Liver (tissue), 9 donors: ENCODE results near the gene TCAP. TPM values are rescaled to one million over a fixed set of nuclear protein-coding genes. Genes with fewer than 3 reads are reported as not detected.
A peak's percentile ranks its signal among the peaks of the same experiment; 100 is the strongest.

ENCODE experiments used
- DNase-seq: peaks from one replicate; pipeline ENCODE4 v3.0.0-alpha.2; 2017; ENCODE audit warnings: low spot score
- H3K27ac ChIP-seq, 2 donors: one replicate each; pipeline ENCODE4 v1.7.0; 2013; ENCODE audit warnings: inconsistent platforms in 2 of 2, low read length in 2 of 2, control low read depth in 1 of 2, low read depth in 1 of 2, mild to moderate bottlenecking in 1 of 2
- H3K27me3 ChIP-seq, 4 donors: one replicate each; pipeline versions ENCODE4 v1.6.1 to v1.7.0; 2013; ENCODE audit warnings: low read length in 3 of 4, inconsistent platforms in 1 of 4, mild to moderate bottlenecking in 1 of 4, moderate library complexity in 1 of 4; ENCODE audit not compliant: control insufficient read depth in 4 of 4, insufficient read depth in 4 of 4
- H3K36me3 ChIP-seq, 4 donors: one replicate each; pipeline versions ENCODE4 v1.6.1 to v1.7.0; 2013; ENCODE audit warnings: low read length in 3 of 4, mild to moderate bottlenecking in 3 of 4, low read depth in 1 of 4, moderate library complexity in 1 of 4; ENCODE audit not compliant: control insufficient read depth in 4 of 4, insufficient read depth in 3 of 4
- H3K4me1 ChIP-seq, 4 donors: one replicate each; pipeline versions ENCODE4 v1.6.1 to v1.7.0; 2013; ENCODE audit warnings: low read length in 3 of 4, mild to moderate bottlenecking in 3 of 4, moderate library complexity in 1 of 4; ENCODE audit not compliant: control insufficient read depth in 4 of 4, insufficient read depth in 4 of 4
- H3K4me3 ChIP-seq, 3 donors: one replicate each; pipeline versions ENCODE4 v1.6.1 to v1.7.0; 2013; ENCODE audit warnings: low read length in 3 of 3, control low read depth in 1 of 3, low read depth in 1 of 3, mild to moderate bottlenecking in 1 of 3
- H3K9ac ChIP-seq, 2 donors: one replicate each; pipeline ENCODE4 v1.7.0; 2013; ENCODE audit warnings: low read length in 2 of 2, mild to moderate bottlenecking in 2 of 2, moderate library complexity in 2 of 2, control low read depth in 1 of 2, low read depth in 1 of 2
- H3K9me3 ChIP-seq, 4 donors: one replicate each; pipeline versions ENCODE4 v1.6.1 to v1.7.0; 2013; ENCODE audit warnings: low read length in 3 of 4; ENCODE audit not compliant: control insufficient read depth in 4 of 4
- EGR1 ChIP-seq, 2 donors: IDR thresholded peaks; 2 replicates each; pipeline ENCODE4 v1.6.1; 2016 to 2018; ENCODE audit warnings: antibody characterized with exemption in 2 of 2, low read depth in 2 of 2
- FOXA1 ChIP-seq: IDR thresholded peaks from 2 replicates; pipeline ENCODE4 v1.6.1; 2016; ENCODE audit warnings: antibody characterized with exemption
- FOXA2 ChIP-seq: IDR thresholded peaks from 2 replicates; pipeline ENCODE4 v1.6.1; 2016; ENCODE audit warnings: antibody characterized with exemption
- GABPA ChIP-seq, 2 donors: IDR thresholded peaks in 1 of 2; conservative IDR thresholded peaks in 1 of 2; 2 replicates each; pipeline ENCODE4 v1.6.1; 2016; ENCODE audit warnings: antibody characterized with exemption in 2 of 2, mild to moderate bottlenecking in 1 of 2, moderate library complexity in 1 of 2
- HNF4A ChIP-seq, 2 donors: conservative IDR thresholded peaks; 2 replicates each; pipeline ENCODE4 v1.6.1; 2016; ENCODE audit warnings: antibody characterized with exemption in 2 of 2, mild to moderate bottlenecking in 2 of 2
- HNF4G ChIP-seq: IDR thresholded peaks from 2 replicates; pipeline ENCODE4 v1.6.1; 2016; ENCODE audit warnings: antibody characterized with exemption
- JUND ChIP-seq, 2 donors: IDR thresholded peaks; 2 replicates each; pipeline ENCODE4 v1.6.1; 2016; ENCODE audit warnings: antibody characterized with exemption in 2 of 2
- NR2F2 ChIP-seq: IDR thresholded peaks from 2 replicates; pipeline ENCODE4 v1.6.1; 2016; ENCODE audit warnings: antibody characterized with exemption
- RAD21 ChIP-seq, 2 donors: IDR thresholded peaks; 2 replicates each; pipeline ENCODE4 v1.6.1; 2016; ENCODE audit warnings: antibody characterized with exemption in 2 of 2, mild to moderate bottlenecking in 2 of 2
- RXRA ChIP-seq, 2 donors: IDR thresholded peaks; 2 replicates each; pipeline ENCODE4 v1.6.1; 2017 to 2018; ENCODE audit warnings: antibody characterized with exemption in 2 of 2, mild to moderate bottlenecking in 1 of 2
- SP1 ChIP-seq: IDR thresholded peaks from 2 replicates; pipeline ENCODE4 v1.6.1; 2018; ENCODE audit warnings: antibody characterized with exemption, mild to moderate bottlenecking
- TAF1 ChIP-seq: conservative IDR thresholded peaks from 2 replicates; pipeline ENCODE4 v1.6.1; 2016; ENCODE audit warnings: antibody characterized with exemption, mild to moderate bottlenecking
- YY1 ChIP-seq: IDR thresholded peaks from 2 replicates; pipeline ENCODE4 v1.6.1; 2016; ENCODE audit warnings: antibody characterized with exemption, mild to moderate bottlenecking
- WGBS: extraction: QIAGEN DNeasy Blood & Tissue Kit; methylation state at CpG from one replicate; pipeline ENCODE4 v1.1.7; 2013; 5-methylcytosine and 5-hydroxymethylcytosine counted together
- polyA plus RNA-seq, 2 donors: library from polyadenylated mRNA; stranded (reverse) in 1 of 2; unstranded in 1 of 2; fragments of 200-250 nt in 1 of 2; fragments of >200 nt in 1 of 2; fragmentation: Nextera tagmentation in 1 of 2; extraction: Ambion mirVana in 1 of 2; gene quantifications; one replicate each; pipeline versions ENCODE4 v1.2.1 to v1.2.3, GENCODE V29; 2013 to 2015
- total RNA-seq, 2 donors: library from RNA; depleted of rRNA; stranded (reverse); fragments of >200 nt; gene quantifications; one replicate each; pipeline ENCODE4 v1.2.3, GENCODE V29; 2014
- TF ChIP-seq, protein P1 (sequence below): fragments of 150-350 bp; IDR thresholded peaks from 2 replicates; pipeline ENCODE4 v1.5.1; 2017; ENCODE audit warnings: improper control_type of control experiment, low read depth, low read length; ENCODE audit not compliant: missing input control
- TF ChIP-seq, protein P2 (sequence below): IDR thresholded peaks from 2 replicates; pipeline ENCODE4 v1.6.1; 2016; ENCODE audit warnings: antibody characterized with exemption, mild to moderate bottlenecking
- TF ChIP-seq, protein P3 (sequence below): IDR thresholded peaks from 2 replicates; pipeline ENCODE4 v1.6.1; 2016; ENCODE audit warnings: antibody characterized with exemption
- TF ChIP-seq, protein P4 (sequence below): IDR thresholded peaks from 2 replicates; pipeline ENCODE4 v1.6.1; 2016; ENCODE audit warnings: antibody characterized with exemption
- TF ChIP-seq, protein P5 (sequence below): IDR thresholded peaks from 2 replicates; pipeline ENCODE4 v1.6.1; 2016; ENCODE audit warnings: antibody characterized with exemption
- donor health status: healthy.
- donor health status: healthy.
- donor health status: healthy.
- donor health status: healthy.
- donor health status: healthy.

The TCAP gene
- total and polyA plus RNA-seq, 4 donors = 0.14 to 0.67 (median 0.22) TPM; not detected in 1

DNA sequence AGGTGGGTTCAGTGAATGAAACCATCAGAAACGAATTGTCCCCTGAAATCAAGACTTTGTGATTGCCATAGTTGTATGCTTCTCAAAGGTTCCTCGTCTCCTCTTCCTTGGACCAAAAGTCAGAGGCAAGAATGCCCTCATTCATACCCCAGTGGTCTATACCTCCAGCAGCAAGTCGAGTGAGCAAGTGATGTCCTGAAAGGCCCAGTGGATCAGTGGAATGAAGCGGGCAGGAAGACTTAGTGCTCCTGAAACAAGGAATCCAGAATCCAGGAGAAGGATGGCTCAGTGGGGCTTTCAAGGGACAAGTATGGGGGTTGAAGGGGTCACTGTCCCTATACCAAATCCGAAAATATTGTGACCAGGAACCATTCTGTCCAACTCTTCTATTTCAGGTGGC is 29.4 kb downstream of the TCAP start:
- DNase-seq = no peak
- no peak overlapping the region for H3K4me3 ChIP-seq
- H3K27ac ChIP-seq = peak overlapping the region in 1 of 2 donors; percentile 66

More for the DNA sequence above, 29.4 kb downstream of the TCAP start:
- H3K27me3 ChIP-seq = no peaks in the 10 kb centered on the region
- H3K36me3 ChIP-seq = peaks cover 0 to 2% (median 0%) of the 10 kb centered on the region in 4 donors
- 92% methylated on average over 5 of the region's 5 CpGs for WGBS
- H3K9me3 ChIP-seq = no peaks in the 10 kb centered on the region
- peaks cover 9 to 33% (median 21%) of the 10 kb centered on the region in 4 donors for H3K4me1 ChIP-seq
- no peak overlapping the region for H3K9ac ChIP-seq
- TF ChIP-seq JUND (IDR thresholded peaks at IDR 0.05) (no peak), RXRA (IDR thresholded peaks at IDR 0.05) (no peak), YY1 (no peak), FOXA1 (no peak), RAD21 (IDR thresholded peaks at IDR 0.05) (no peak), GABPA (IDR thresholded peaks at IDR 0.05 in 1 of 2, conservative IDR thresholded peaks at IDR 0.05 in 1 of 2) (no peak), HNF4G (no peak), TAF1 (no peak), EGR1 (IDR thresholded peaks at IDR 0.05; ENCODE audit: low read depth in 2 of 2) (no peak), HNF4A (conservative IDR thresholded peaks at IDR 0.05) (no peak), SP1 (no peak), FOXA2 (no peak), NR2F2 (no peak)
- TF ChIP-seq, protein P1, sequence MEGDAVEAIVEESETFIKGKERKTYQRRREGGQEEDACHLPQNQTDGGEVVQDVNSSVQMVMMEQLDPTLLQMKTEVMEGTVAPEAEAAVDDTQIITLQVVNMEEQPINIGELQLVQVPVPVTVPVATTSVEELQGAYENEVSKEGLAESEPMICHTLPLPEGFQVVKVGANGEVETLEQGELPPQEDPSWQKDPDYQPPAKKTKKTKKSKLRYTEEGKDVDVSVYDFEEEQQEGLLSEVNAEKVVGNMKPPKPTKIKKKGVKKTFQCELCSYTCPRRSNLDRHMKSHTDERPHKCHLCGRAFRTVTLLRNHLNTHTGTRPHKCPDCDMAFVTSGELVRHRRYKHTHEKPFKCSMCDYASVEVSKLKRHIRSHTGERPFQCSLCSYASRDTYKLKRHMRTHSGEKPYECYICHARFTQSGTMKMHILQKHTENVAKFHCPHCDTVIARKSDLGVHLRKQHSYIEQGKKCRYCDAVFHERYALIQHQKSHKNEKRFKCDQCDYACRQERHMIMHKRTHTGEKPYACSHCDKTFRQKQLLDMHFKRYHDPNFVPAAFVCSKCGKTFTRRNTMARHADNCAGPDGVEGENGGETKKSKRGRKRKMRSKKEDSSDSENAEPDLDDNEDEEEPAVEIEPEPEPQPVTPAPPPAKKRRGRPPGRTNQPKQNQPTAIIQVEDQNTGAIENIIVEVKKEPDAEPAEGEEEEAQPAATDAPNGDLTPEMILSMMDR = no peak
- TF ChIP-seq, protein P2, sequence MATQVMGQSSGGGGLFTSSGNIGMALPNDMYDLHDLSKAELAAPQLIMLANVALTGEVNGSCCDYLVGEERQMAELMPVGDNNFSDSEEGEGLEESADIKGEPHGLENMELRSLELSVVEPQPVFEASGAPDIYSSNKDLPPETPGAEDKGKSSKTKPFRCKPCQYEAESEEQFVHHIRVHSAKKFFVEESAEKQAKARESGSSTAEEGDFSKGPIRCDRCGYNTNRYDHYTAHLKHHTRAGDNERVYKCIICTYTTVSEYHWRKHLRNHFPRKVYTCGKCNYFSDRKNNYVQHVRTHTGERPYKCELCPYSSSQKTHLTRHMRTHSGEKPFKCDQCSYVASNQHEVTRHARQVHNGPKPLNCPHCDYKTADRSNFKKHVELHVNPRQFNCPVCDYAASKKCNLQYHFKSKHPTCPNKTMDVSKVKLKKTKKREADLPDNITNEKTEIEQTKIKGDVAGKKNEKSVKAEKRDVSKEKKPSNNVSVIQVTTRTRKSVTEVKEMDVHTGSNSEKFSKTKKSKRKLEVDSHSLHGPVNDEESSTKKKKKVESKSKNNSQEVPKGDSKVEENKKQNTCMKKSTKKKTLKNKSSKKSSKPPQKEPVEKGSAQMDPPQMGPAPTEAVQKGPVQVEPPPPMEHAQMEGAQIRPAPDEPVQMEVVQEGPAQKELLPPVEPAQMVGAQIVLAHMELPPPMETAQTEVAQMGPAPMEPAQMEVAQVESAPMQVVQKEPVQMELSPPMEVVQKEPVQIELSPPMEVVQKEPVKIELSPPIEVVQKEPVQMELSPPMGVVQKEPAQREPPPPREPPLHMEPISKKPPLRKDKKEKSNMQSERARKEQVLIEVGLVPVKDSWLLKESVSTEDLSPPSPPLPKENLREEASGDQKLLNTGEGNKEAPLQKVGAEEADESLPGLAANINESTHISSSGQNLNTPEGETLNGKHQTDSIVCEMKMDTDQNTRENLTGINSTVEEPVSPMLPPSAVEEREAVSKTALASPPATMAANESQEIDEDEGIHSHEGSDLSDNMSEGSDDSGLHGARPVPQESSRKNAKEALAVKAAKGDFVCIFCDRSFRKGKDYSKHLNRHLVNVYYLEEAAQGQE = no peak
- TF ChIP-seq, protein P3, sequence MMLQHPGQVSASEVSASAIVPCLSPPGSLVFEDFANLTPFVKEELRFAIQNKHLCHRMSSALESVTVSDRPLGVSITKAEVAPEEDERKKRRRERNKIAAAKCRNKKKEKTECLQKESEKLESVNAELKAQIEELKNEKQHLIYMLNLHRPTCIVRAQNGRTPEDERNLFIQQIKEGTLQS = no peak
- TF ChIP-seq, protein P4, sequence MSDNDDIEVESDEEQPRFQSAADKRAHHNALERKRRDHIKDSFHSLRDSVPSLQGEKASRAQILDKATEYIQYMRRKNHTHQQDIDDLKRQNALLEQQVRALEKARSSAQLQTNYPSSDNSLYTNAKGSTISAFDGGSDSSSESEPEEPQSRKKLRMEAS = no peak
- TF ChIP-seq, protein P5, sequence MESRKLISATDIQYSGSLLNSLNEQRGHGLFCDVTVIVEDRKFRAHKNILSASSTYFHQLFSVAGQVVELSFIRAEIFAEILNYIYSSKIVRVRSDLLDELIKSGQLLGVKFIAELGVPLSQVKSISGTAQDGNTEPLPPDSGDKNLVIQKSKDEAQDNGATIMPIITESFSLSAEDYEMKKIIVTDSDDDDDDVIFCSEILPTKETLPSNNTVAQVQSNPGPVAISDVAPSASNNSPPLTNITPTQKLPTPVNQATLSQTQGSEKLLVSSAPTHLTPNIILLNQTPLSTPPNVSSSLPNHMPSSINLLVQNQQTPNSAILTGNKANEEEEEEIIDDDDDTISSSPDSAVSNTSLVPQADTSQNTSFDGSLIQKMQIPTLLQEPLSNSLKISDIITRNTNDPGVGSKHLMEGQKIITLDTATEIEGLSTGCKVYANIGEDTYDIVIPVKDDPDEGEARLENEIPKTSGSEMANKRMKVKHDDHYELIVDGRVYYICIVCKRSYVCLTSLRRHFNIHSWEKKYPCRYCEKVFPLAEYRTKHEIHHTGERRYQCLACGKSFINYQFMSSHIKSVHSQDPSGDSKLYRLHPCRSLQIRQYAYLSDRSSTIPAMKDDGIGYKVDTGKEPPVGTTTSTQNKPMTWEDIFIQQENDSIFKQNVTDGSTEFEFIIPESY = no peak
